SK-N-SH treated with all-trans-retinoic acid at 6 μM for 48 hours (cell line): Measurements from ENCODE around the gene SLC24A5.

Experiments used
- ATAC-seq: fragments of 200-7000 bp; cut with Tn5 transposase; 3 replicates; pipeline ENCODE4 v1.9.1; 2020; ENCODE audit warnings: mild to moderate bottlenecking, moderate library complexity
- ARNTL ChIP-seq: fragments of 450-650 bp; formaldehyde crosslinking; IDR thresholded peaks from 2 replicates; pipeline ENCODE4 v1.5.0; 2020; ENCODE audit warnings: low read depth, mild to moderate bottlenecking, moderate library complexity, borderline replicate concordance
- BACH2 ChIP-seq: fragments of 250-450 bp; sonication (Bioruptor Pico); IDR thresholded peaks from 2 replicates; pipeline ENCODE4 v1.9.0; 2021; ENCODE audit warnings: mild to moderate bottlenecking, borderline replicate concordance
- CSDC2 ChIP-seq: fragments of 250-450 bp; sonication (Bioruptor Pico); IDR thresholded peaks from 2 replicates; pipeline ENCODE4 v1.5.0; 2020; ENCODE audit warnings: mild to moderate bottlenecking, moderate library complexity
- CSRNP3 ChIP-seq: fragments of 250-450 bp; sonication (Bioruptor Pico); IDR thresholded peaks from 2 replicates; pipeline ENCODE4 v1.5.1; 2021; ENCODE audit warnings: mild to moderate bottlenecking, moderate library complexity
- GLIS3 ChIP-seq: fragments of 250-450 bp; sonication (Bioruptor Pico); IDR thresholded peaks from 2 replicates; pipeline ENCODE4 v1.5.0; 2020; ENCODE audit warnings: mild to moderate bottlenecking, moderate library complexity
- ISL1 ChIP-seq: fragments of 250-450 bp; sonication (Bioruptor Pico); IDR thresholded peaks from 2 replicates; pipeline ENCODE4 v2.1.2; 2022; ENCODE audit warnings: mild to moderate bottlenecking, moderate library complexity
- OSR1 ChIP-seq: fragments of 250-450 bp; sonication (Bioruptor Pico); IDR thresholded peaks from 2 replicates; pipeline ENCODE4 v1.8.0; 2022; ENCODE audit warnings: moderate library complexity, mild to moderate bottlenecking, inconsistent platforms
- PATZ1 ChIP-seq: fragments of 250-450 bp; sonication (Bioruptor Pico); IDR thresholded peaks from 2 replicates; pipeline ENCODE4 v1.8.0; 2020; ENCODE audit warnings: mild to moderate bottlenecking, moderate library complexity, borderline replicate concordance
- RARB ChIP-seq: fragments of 250-450 bp; sonication (Bioruptor Pico); IDR thresholded peaks from 2 replicates; pipeline ENCODE4 v1.8.0; 2021; ENCODE audit warnings: mild to moderate bottlenecking, moderate library complexity
- SNAI2 ChIP-seq: fragments of 250-450 bp; sonication (Bioruptor Pico); IDR thresholded peaks from 2 replicates; pipeline ENCODE4 v1.5.0; 2020; ENCODE audit warnings: mild to moderate bottlenecking, moderate library complexity
- TCF4 ChIP-seq: fragments of 250-450 bp; sonication (Bioruptor Pico); IDR thresholded peaks from 2 replicates; pipeline ENCODE4 v1.8.0; 2021; ENCODE audit warnings: mild to moderate bottlenecking, moderate library complexity, borderline replicate concordance
- TOX ChIP-seq: fragments of 250-450 bp; sonication (Bioruptor Pico); IDR thresholded peaks from 2 replicates; pipeline ENCODE4 v1.8.0; 2021; ENCODE audit warnings: mild to moderate bottlenecking, moderate library complexity, borderline replicate concordance
- TSHZ2 ChIP-seq: fragments of 250-450 bp; sonication (Bioruptor Pico); IDR thresholded peaks from 2 replicates; pipeline ENCODE4 v1.5.0; 2020; ENCODE audit warnings: mild to moderate bottlenecking, moderate library complexity
- ZFP3 ChIP-seq: fragments of 250-450 bp; sonication (Bioruptor Pico); IDR thresholded peaks from 2 replicates; pipeline ENCODE4 v1.5.0; 2020; ENCODE audit warnings: mild to moderate bottlenecking, moderate library complexity
- ZFP30 ChIP-seq: fragments of 450-650 bp; formaldehyde crosslinking; IDR thresholded peaks from 2 replicates; pipeline ENCODE4 v1.5.0; 2022; ENCODE audit warnings: mild to moderate bottlenecking, moderate library complexity
- ZNF565 ChIP-seq: fragments of 450-650 bp; formaldehyde crosslinking; conservative IDR thresholded peaks from 2 replicates; pipeline ENCODE4 v1.5.0; 2020; ENCODE audit warnings: low read depth, mild to moderate bottlenecking, moderate library complexity
- ZNF70 ChIP-seq: fragments of 450-650 bp; formaldehyde crosslinking; IDR thresholded peaks from 2 replicates; pipeline ENCODE4 v1.5.0; 2020; ENCODE audit warnings: mild to moderate bottlenecking, moderate library complexity
- TF ChIP-seq, protein P1 (sequence below): fragments of 250-450 bp; sonication (Bioruptor Pico); IDR thresholded peaks from 2 replicates; pipeline ENCODE4 v1.5.1; 2020; ENCODE audit warnings: low read depth, mild to moderate bottlenecking, moderate library complexity

The SLC24A5 gene

DNA sequence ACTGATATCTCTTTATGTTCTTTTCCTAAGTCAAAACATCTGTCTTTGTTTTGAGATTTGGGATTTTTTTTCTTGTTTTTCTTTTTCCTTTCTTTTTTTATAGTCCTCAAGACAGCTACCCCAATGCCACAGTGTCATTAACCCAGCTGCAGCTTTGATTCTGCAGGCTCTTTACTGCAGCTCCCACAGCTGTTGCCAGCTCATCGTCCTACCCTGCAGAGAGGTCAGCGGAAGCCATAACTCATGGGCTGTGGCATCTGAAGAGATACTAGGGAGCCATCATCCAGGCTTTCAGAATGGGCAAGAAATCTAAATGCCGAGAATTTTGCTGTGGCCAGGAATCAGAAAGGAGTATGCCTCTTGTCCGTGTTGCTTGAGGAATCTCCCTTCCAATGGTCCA is 44.3 kb upstream of the SLC24A5 start:
- no peak for ATAC-seq
- TF ChIP-seq GLIS3 (CRISPR knock-in tag) (no peak), ZFP3 (CRISPR knock-in tag) (no peak), TSHZ2 (no peak), SNAI2 (CRISPR knock-in tag) (no peak), CSDC2 (CRISPR knock-in tag) (no peak), CSRNP3 (CRISPR knock-in tag) (no peak), OSR1 (no peak), RARB (no peak), ZNF70 (CRISPR knock-in tag) (no peak), ISL1 (CRISPR knock-in tag) (no peak), PATZ1 (no peak), ZNF565 (CRISPR knock-in tag) (no peak)

DNA sequence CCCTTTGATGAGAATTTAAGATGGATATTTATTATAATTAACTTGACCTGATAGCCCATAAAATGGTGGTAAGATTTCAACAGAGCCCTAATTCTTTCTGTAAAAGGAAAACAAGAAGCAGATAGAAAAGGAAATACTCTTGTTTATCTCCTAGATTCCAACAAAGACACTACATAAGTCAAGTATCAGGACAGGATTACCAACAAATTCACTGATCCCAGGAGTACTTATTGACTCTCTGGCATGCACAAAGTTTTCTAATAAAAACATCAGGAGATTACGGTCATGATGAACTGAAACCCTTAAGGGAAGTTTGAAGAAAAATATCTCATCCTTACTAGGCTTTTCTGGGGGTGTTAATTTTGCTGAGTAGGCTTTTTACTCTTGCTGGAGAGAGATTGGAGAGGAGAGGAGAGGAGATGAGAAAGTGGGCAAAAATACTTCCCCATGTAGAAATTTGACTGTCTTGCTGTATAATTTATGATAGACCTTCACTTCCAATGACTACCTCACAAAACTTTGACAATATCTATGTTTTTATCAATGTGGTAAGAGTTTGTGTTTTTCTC is 43.1 kb upstream of the SLC24A5 start:
- no peak for ATAC-seq
- TF ChIP-seq ISL1 (CRISPR knock-in tag) (no peak), CSDC2 (CRISPR knock-in tag) (no peak), ZNF565 (CRISPR knock-in tag) (no peak), TCF4 (CRISPR knock-in tag) (no peak), ZFP3 (CRISPR knock-in tag) (no peak), PATZ1 (no peak), ARNTL (CRISPR knock-in tag) (no peak), TOX (CRISPR knock-in tag) (no peak)

DNA sequence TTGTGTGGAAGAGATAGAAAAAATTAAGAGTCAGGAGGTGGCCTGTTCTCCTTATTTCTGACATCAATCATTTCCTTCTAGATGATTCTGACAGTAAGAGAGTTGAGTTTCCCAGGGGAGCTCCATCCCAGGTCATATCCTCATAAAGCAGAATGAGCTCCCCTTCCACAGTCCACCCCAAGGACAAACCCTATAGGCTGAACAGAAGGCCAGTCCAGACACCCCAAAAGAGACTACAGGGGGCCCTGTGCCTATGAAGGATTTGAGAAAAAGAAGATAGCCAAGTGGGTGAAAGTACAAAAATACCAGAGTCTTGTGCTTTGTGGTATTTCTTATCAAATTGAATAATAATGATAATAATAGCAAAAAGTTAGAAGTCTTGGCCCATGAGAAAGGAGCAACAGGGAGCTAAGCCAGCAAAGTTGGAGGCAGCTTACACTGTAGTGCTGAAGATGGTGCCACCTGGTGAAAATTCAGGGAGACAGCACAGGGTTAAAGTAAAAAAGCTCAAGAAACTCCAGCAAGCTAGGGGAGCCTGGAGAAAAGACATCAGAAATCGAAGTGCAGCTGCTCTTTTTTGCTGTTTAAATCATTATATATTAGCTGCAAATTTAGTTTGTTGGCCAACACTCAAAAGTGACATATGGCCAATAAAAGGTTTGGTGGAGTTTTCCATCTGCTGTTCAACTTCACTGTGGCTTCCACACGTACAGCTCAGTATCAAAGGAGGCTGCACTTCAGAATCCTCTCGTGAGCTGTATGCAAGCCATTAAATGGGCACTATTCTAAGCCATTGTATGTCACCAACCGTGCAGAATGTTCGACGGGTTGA is 35.8 kb upstream of the SLC24A5 start:
- ATAC-seq: peak; percentile 92
- TF ChIP-seq OSR1 (no peak), CSRNP3 (CRISPR knock-in tag) (no peak), PATZ1 (no peak), ARNTL (CRISPR knock-in tag) (no peak), ZFP30 (CRISPR knock-in tag) (no peak), BACH2 (CRISPR knock-in tag) (no peak), TSHZ2 (no peak), ZNF565 (CRISPR knock-in tag) (no peak), GLIS3 (CRISPR knock-in tag) (no peak), ZFP3 (CRISPR knock-in tag) (no peak)
- TF ChIP-seq, protein P1, sequence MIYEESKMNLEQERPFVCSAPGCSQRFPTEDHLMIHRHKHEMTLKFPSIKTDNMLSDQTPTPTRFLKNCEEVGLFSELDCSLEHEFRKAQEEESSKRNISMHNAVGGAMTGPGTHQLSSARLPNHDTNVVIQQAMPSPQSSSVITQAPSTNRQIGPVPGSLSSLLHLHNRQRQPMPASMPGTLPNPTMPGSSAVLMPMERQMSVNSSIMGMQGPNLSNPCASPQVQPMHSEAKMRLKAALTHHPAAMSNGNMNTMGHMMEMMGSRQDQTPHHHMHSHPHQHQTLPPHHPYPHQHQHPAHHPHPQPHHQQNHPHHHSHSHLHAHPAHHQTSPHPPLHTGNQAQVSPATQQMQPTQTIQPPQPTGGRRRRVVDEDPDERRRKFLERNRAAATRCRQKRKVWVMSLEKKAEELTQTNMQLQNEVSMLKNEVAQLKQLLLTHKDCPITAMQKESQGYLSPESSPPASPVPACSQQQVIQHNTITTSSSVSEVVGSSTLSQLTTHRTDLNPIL (CRISPR knock-in tag): no peak
